ENCODE results near the gene CHTF18.
"Not testable (repeated sequence)": the region's sequence is repeated elsewhere in the genome, so short reads cannot be mapped to it uniquely, and the experiment has no call there.

Gene CHTF18

GRCh38 chr16:788399-789126 is at the start of gene CHTF18:
CHTF18 (plus strand) TSS chr16:788620; CDS start chr16:788685, 65 bp downstream.
- DNase-seq (ENCODE audit: low read depth), result peak; percentile 91

- DNase-seq (ENCODE audit: low read depth), result no peak
Observed at GRCh38 chr16:739560-740458, 48.6 kb upstream of the CHTF18 start.

- DNase-seq (ENCODE audit: low read depth), result no peak
Observed at GRCh38 chr16:740459-740763, 48.0 kb upstream of the CHTF18 start.

GRCh38 chr16:740764-741505 is 47.5 kb upstream of the CHTF18 start, which contains the start of gene CIAO3:
CIAO3 (minus strand) TSS chr16:740997; CDS start chr16:740985, 12 bp downstream.
- peak; percentile 91 for DNase-seq (ENCODE audit: low read depth)

- DNase-seq (ENCODE audit: low read depth), result no peak
Observed at GRCh38 chr16:741986-742629, 46.3 kb upstream of the CHTF18 start.

GRCh38 chr16:742894-743293 is 45.5 kb upstream of the CHTF18 start:
- DNase-seq (ENCODE audit: low read depth), result not testable (repeated sequence)

- no peak for DNase-seq (ENCODE audit: low read depth)
Observed at GRCh38 chr16:743794-744500, 44.5 kb upstream of the CHTF18 start.

- no peak for DNase-seq (ENCODE audit: low read depth)
Observed at GRCh38 chr16:745739-746138, 42.7 kb upstream of the CHTF18 start.

- no peak for DNase-seq (ENCODE audit: low read depth)
Observed at GRCh38 chr16:746637-747036, 41.8 kb upstream of the CHTF18 start.

GRCh38 chr16:747978-748746 is 40.3 kb upstream of the CHTF18 start:
- no peak for DNase-seq (ENCODE audit: low read depth)

GRCh38 chr16:749010-749409 is 39.4 kb upstream of the CHTF18 start:
- peak; percentile 78 for DNase-seq (ENCODE audit: low read depth)

- DNase-seq (ENCODE audit: low read depth), result no peak
Observed at GRCh38 chr16:750485-750884, 37.9 kb upstream of the CHTF18 start.

GRCh38 chr16:751152-752006 is 37.0 kb upstream of the CHTF18 start:
- DNase-seq (ENCODE audit: low read depth), result no peak

GRCh38 chr16:752007-752312 is 36.5 kb upstream of the CHTF18 start:
- DNase-seq (ENCODE audit: low read depth), result no peak

GRCh38 chr16:754121-754607 is 34.3 kb upstream of the CHTF18 start:
- not testable (repeated sequence) for DNase-seq (ENCODE audit: low read depth)

GRCh38 chr16:754656-755055 is 33.8 kb upstream of the CHTF18 start:
- DNase-seq (ENCODE audit: low read depth), result no peak

- no peak for DNase-seq (ENCODE audit: low read depth)
Observed at GRCh38 chr16:756428-756827, 32.0 kb upstream of the CHTF18 start.

- DNase-seq (ENCODE audit: low read depth), result no peak
Observed at GRCh38 chr16:759110-759910, 29.1 kb upstream of the CHTF18 start.

GRCh38 chr16:760065-760464 is 28.4 kb upstream of the CHTF18 start:
- DNase-seq (ENCODE audit: low read depth), result no peak

Measured in iris pigment epithelial cell (primary cell).